Measurements from ENCODE around the gene C17orf58.

The C17orf58 gene

GRCh38 chr17:67946513-67946912 lies 49.8 kb downstream of the C17orf58 start:
- Mint-ChIP-seq H3K4me3 (no peak overlapping the region), H3K9me3 (no peaks in the 10 kb centered on the region), H3K27me3 (no peaks in the 10 kb centered on the region), H3K27ac (no peak overlapping the region), H3K4me1 (no peaks in the 10 kb centered on the region)
- DNase-seq (no peak), ATAC-seq (no peak)

GRCh38 chr17:67944035-67944434 lies 52.2 kb downstream of the C17orf58 start:
- Mint-ChIP-seq H3K4me3 (no peak overlapping the region), H3K27me3 (no peaks in the 10 kb centered on the region), H3K4me1 (no peaks in the 10 kb centered on the region), H3K9me3 (no peaks in the 10 kb centered on the region), H3K27ac (no peak overlapping the region)
- no peak for ATAC-seq
- no peak for DNase-seq

- H3K27me3 Mint-ChIP-seq: no peaks in the 10 kb centered on the region
- no peak overlapping the region for H3K4me3 Mint-ChIP-seq
- ATAC-seq (no peak), DNase-seq (no peak)
- no peaks in the 10 kb centered on the region for H3K4me1 Mint-ChIP-seq
- no peaks in the 10 kb centered on the region for H3K9me3 Mint-ChIP-seq
- no peak overlapping the region for H3K27ac Mint-ChIP-seq
These were observed 53.5 kb downstream of the C17orf58 start for GRCh38 chr17:67942810-67943209.
